GM18861 (cell line): ENCODE measurements around the gene XRCC2.
"Not testable (repeated sequence)": the region's sequence is repeated elsewhere in the genome, so short reads cannot be mapped to it uniquely, and the experiment has no call there.

Experiments used
- ATAC-seq: cut with Tn5 transposase; IDR thresholded peaks from one replicate; pipeline ENCODE4 v1.9.1; 2021; ENCODE audit not compliant: unreplicated experiment

The XRCC2 gene

DNA sequence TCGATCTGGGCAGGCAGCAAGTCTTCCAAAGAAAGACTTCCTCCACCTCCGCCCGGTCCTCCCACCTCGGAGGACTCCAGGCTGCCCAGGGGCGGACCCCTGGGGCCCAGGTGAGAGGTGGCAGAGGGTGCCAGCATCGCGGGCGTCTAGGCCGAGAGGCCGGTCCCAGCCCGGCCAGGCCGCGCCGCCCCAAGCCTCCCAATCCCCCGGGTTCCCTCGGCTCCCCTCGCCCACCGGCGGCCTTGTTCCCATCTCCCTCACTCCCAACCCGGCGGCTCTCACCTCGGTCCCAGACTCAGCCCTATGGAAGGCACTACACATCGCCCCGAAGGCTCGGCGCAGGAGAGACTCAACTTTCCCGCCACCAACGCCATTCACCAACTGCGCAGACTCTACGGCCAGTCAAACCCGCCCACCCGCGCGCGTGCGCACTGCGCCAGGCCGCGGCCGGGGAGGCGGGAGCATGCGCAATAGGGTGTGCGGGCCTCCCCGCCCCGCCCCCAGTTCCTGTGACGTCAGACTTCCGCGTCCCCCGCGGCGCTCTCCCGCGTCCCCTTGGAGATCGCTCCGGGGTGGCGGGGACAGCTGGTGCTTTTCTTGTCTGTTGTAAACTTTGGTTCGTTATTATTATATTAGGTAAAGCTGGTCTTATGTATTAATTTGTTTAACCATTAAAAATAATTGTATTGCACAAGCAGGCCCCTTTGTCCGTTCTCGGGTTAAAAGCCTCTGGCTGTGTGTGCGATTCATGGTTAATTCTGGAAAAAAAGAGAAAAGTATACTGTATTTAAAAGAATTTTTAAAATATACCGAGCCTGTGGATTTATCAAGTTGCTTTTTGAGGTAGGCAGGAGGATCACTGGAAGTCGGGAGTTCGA lies at the start of gene XRCC2:
Gene XRCC2, minus strand, starts transcription at position 383 of the 878 bp plus-strand sequence. Its CDS starts 62 bp downstream, at position 321.
- ATAC-seq: peak; percentile 84

DNA sequence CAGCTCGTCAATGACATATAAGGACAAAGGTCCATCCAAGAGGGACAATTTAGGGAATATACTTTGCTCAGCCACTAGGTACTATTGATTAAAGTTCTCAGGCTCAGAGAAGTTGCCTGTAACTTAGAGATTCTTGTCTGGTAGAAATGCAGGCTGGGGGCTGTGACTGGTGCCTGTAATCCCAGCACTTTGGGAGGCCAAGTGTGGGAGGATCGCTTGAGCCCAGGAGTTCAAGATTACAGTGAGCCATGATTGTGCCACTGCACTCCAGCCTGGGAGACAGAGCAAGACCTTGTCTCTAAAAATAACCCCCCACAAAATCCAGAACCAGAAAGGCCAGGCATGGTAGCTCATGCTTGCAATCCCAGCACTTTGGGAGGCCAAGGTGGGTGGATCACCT lies 47.4 kb upstream of the XRCC2 start:
- ATAC-seq: no peak

DNA sequence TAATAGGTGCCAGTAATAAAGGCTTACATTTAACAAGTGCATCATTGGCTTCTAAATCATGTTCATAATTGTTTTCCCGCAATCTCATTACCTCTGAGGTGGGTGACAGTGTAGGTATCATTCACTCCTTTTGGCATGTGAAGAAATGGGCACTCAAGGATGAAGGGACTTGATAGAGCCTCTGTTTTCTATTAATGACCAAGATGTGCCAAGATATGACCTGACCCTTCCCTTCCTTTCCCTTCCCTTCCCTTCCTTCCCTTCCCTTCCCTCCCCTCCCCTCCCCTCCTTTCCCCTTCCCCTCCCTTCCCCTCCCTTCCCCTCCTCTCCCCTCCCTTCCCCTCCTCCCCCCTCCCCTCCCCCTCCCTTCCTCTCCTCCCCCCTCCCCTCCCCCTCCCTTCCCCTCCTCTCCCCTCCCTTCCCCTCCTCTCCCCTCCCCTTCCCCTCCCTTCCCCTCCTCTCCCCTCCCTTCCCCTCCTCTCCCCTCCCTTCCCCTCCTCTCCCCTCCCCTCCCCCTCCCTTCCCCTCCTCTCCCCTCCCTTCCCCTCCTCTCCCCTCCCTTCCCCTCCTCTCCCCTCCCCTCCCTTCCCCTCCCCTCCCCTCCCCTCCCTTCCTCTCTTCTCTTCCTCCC lies 36.6 kb upstream of the XRCC2 start:
- not testable (repeated sequence) for ATAC-seq

DNA sequence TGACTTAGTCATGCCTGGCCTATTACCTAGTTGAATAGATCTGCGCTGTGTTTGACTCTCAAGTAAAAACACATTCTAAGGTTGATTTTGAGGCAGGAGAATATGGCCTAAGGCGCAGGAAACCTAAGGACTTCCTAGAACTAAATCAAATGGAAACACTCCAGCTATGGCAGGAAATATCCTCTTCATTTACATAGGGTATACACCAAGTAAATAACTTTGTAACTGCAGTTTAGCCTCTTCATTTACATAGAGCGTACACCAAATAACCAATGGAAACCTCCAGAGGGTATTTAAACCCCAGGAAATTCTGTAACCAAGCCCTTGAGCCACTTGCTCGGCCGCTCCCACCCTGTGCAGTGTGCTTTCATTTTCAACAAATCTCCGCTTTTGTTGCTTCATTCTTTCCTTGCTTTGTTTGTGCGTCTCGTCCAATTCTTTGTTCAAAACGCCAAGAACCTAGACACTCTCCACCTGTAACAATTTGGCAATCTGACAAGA lies 35.6 kb upstream of the XRCC2 start:
- ATAC-seq: no peak

DNA sequence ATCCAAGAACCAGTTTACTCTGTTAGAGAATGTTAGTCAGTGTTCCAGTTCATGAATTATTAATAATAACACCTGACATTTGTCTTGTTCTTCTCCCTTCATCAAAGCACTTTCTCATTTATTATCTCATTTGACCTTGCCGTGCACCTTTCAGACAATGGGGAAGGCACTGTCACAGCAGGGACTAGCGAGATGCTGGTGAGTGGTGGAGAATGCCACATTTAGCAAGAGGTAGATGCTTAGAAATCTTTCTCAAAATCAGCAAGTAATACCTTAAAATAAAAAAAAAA lies 34.2 kb upstream of the XRCC2 start:
- no peak for ATAC-seq

DNA sequence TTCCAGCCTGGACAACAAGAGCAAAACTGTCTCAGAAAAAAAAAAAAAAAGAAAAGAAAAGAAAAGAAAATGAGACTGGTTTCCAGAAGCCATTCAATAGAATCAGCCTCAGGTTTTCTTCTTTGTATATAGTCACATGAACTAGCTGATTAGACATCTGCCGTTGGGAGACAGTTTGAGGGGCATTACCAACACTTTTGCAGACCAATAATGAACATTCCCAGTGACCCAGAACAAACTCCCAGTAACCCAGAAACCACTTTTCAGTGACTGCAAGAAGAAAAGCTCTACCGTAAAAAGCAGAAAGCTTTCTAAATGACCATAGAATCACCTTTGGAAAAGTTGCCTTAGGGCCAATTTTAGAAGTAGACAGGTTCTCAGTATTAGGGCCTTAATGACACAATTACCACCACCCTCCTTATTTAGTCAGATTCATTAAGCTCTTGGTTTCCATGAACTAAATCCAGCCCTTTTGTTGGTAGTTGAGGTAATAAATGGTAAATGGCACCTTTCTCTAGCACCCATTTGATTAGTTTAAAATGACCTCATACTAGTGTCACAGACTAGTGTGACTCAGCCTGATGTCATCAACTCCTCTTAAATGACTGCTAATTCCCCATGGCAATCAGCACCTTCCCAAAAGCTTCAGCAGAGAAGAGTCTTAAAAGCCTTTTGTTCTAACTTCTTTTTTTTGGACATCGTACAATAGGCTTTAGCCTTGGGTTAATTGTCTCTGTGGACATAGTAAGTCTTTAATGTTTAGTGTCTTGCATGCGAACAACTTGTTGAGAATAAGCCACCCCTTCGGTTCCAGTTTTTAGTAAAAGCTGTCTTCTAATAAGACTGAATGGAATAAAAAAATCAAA lies 33.6 kb upstream of the XRCC2 start:
- no peak for ATAC-seq

DNA sequence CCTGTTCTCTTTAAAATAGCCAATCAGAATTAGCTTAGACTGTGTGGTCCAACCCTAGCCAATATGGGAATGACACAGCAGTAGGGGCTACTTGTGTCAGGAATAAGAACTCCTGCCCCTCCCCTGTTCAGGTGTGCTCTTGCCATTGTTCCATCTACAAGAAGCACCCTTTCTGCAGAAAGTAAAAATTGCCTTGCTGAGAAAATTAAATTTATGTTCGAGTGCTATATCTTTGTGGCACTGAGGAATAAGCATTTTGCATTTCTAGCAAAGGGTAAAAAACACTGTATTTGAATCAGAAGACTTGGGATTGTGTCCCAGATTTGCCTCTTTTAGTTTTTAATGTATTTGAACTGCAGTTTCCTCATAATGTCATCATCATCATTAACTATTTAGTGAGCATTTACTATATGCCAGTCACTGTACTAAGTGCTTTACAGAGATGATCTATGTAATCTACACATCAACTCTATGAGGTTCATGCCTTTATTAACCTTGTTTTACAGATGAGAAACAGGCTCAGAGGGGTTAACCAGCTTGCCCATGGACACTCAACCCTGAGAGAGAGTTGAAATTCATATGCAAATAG lies 28.9 kb upstream of the XRCC2 start:
- no peak for ATAC-seq

DNA sequence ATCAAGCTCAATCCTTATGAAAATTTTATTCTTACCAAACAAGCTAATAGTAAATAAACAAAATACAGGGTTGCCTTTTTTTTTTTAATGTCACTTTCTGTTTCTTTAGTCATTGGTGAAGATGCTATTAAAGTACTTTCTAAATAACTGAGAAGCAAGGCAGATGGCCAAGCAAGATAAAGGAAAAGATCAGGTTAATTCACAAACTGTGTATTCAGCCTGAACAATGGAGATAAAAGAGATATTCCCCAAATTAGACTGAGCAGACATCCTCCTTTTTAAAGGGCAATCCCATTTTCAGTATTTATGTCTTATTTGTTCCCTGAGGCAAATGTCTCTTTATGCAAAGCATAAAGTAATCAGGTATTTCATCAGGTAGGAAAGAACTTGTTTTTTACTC lies 23.1 kb upstream of the XRCC2 start:
- ATAC-seq: no peak

DNA sequence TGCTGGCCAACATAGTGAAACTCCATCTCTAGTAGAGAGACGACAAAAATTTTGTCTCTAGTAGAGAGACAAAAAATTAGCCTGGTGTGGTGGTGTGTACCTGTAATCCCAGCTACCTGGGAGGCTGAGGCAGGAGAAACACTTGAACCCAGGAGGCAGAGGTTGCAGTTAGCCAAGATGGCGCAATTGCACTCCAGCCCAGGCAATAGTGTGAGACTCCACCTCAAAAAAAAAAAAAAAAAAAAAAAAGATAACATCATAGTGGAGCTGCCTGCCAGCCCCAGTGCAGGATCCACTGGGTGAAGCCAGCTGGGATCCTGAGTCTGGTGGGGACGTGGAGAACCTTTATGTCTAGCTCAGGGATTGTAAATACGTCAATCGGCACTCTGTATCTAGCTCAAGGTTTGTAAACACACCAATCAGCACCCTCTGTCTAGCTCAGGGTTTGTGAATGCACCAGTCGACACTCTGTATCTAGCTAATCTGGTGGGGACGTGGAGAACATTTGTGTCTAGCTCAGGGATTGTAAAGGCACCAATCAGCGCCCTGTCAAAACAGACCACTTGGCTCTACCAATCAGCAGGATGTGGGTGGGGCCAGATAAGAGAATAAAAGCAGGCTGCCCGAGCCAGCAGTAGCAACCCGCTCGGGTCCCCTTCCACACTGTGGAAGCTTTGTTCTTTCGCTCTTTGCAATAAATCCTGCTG lies 21.5 kb upstream of the XRCC2 start:
- ATAC-seq: not testable (repeated sequence)

DNA sequence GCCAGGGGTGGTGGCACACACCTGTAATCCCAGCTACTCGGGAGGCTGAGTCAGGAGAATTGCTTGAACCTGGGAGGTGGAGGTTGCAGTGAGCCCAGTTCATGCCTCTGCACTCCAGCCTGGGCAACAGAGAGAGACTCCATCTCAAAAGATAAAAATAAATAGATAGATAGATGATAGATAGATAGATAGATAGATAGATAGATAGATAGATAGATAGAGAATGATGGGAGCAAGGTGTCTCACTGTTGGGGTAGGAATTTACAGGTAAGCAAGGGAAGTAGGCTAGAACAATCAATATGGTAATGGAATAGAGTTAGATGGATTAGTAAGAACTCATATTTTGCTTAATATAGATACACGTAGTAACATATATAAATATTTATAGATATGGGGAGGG lies 16.3 kb upstream of the XRCC2 start:
- ATAC-seq: not testable (repeated sequence)

DNA sequence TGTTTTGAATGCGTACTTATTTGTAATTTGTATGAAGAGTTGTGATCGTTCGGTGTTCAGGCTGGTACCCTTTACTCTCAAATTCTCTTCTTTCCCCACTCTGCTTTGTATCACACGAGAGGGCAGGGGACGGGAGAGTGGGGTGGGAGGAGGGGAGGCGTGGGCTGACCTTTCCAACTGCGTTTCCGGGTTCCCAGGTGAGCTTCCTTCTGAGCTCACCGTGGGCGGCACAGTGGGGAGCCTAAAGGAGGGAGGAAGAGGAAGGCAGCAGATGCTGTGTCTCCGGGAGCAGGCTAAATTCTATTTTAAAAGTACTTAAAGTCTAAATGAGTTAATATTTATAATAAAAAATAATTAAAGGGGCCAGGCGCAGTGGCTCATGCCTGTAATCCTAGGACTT lies 7.4 kb upstream of the XRCC2 start:
- no peak for ATAC-seq

DNA sequence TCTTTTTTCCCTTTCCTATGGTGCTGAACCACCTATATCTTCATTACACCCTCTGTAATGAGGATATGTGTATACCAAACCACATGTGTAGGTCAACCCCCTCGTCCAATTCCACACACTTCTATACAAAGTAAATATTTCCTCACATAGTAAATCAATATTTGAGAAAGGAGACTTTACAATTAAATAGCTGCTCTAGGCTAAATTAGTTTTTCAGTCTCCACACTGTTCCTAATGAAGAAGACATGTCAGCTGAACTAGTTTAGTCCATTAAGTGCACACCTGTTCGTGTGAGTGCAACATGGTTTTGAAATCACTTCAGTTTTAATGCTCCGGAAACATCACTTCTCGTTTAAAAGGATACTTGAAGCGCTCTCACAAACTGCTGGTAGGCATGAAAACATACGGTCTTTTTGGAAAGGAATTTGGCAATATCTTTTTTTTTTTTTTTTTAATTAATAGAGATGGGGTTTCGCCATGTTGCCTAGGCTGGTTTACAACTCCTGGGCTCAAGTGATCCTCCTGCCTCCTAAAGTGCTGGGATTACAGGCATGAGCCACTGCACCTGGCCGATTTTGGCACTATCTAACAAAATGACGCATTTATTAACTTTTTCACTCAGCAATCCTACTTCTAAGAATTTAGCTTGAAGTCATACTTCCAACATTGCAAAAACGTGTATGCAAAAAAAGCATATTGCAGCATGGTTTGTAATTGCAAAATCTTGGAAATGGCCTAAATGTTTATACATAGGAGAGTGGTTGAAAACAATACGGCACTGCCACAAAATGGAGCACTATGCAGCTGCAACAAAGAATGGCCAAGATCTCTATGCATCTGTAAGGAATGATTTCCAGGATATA lies 2.1 kb upstream of the XRCC2 start:
- ATAC-seq: no peak

DNA sequence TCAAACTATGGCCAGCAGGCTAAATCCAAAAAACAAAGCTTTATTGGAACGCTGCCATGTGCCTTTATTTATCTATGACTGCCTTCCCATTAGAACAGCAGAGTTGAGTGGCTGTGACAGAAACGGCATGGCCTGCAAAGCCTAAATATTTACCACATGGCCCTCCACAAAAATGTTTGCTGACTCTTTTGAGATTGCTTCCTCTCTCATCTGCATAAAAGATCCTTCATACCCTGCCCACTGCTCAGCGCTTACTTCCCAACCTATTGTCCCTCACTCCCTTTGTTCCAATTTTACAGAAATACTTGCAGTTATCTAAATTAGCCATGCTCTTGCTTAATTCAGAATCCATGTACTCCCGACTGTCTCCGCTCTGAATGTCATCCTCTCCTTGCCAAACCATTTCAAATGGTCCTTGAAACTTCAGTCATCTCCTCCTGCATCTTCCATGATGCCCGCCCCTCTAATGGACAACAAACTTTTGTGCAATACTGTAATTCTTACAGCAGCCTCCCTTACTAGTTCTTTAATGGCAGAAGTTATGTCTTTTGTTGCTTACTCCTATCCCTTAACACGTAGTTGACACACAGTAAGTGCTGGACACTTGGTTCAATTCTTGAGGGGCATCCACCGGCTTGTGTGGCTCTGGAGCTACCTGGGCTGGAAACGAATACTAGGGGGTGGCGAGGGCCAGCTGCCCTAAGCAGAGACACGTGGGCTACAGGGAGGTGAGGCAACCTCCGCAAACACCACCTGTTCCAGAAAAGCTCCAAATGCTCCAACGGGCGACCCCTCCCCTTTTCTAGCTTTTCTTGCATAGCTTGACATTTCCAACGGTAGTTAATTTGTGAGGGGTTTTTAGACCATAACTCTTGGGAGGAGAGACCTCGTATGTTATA lies 832 bp downstream of the XRCC2 start:
- peak; percentile 20 for ATAC-seq

DNA sequence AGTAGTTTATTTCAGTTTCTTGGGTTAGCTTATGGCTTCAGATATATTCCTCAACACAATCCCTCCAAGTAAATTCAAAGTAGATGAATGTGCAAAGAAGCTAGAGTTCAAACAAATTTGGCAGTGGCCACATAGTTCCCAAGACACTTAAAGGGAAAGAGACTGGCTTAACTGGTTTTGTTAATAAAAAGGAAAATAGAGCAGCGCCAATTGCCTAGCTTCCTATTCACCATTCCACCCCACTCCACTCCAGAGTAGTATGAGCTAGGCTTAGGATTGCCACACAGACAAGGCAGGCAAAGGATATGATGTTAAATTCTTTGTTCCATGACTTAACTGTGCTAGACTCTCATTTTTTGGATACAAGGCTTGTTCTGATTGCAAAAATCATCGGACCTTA lies 2.0 kb downstream of the XRCC2 start:
- no peak for ATAC-seq

DNA sequence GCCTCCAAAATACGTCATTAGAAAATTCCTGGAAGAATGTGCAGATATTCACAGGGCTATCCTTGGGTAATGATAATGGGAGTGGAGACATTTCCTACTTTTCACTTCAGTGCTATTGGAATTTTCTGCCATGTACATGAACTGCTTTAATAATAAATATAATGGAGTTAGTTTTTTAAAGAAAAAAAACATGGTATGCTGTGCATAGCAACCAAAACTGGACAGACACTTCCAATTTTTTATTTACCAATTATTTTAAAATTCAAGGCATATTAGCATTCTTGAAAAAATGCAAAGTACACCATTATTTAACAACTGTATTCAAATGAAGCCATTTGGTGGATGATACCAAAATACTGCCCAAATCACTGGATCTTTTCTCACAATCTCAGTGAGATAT lies 3.3 kb downstream of the XRCC2 start:
- ATAC-seq: no peak

DNA sequence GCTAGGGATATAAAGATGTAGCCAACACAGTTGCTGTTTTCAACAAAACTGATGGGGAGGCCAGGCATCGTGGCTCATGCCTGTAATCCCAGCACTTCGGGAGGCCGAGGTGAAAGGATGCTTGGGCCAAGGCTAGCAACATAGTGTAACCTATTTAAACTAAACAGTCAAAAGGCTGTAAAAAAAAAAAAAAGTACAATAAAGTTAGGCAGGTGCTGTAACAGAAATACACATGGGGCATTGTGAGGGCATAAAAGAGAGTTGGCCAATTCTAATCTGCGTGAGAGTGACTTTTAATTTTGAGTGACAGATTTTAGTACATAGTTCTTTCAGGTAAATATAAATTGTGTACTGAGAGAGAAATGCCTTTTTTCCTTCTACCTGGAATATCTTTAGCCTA lies 6.2 kb downstream of the XRCC2 start:
- ATAC-seq: no peak

DNA sequence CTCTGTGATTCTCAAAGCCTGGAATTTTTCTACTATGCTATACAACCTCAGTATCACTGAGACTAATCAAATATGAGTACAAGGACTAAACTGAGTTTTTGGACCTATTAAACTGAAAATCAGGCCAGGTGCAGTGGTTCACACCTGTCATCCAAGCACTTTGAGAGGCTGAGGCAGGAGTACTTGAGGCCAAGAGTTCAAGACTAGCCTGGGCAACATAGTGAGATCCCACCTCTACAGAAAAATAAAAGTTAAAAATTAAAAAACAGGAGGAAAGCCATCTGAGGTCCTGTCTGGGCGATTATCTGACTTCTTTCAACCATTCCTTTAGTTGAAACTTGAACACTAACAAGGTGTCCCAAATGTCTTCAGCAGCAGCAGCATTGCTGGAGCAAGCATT lies 7.0 kb downstream of the XRCC2 start:
- no peak for ATAC-seq

DNA sequence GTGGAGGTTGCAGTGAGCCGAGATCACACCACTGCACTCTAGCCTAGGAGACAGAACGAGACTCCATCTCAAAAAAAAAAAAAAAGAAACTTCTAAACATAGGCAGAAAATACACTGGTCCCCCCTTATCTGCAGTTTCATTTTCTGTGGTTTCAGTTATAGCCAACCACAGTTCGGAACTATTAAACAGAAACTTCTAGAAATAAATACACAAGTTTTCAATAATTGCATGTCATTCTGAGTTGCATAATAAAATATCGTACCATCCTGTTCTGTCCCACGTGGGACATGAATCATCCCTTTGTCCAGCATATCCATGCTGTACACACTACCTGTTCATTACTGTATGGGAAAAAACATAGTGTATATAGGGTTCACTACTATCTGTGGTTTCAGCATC lies 8.0 kb downstream of the XRCC2 start:
- ATAC-seq: no peak

DNA sequence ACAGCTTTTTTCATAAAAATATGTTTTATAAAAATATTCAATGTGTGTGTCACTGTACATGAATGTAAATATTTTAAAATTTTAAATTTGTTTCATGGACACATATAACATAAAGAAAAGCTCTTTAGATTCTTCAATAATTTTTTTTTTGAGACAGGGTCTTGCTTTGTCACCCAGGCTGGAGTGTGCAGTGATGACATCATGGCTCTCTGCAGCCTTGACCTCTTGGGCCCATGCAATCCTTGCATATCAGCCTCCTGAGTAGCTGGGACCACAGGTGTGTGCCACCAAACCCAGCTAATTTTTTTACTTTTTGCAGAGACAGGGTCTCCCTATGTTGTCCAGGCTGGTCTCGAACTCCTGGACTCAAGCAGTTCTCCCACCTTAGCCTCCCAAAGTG lies 9.9 kb downstream of the XRCC2 start:
- no peak for ATAC-seq
